ENCODE data around the gene RREB1.

- TF ChIP-seq POLR2AphosphoS5 (IDR thresholded peaks at IDR 0.05) (no peak), POLR2A (IDR thresholded peaks at IDR 0.05) (no peak), CTCF (IDR thresholded peaks at IDR 0.05) (no peak)
These were observed 130.8 kb downstream of the RREB1 start for GRCh38 chr6:7238526-7238899.

Measured in prostate gland (tissue), 2 donors.